ENCODE measurements around the gene KLF5.

The KLF5 gene

DNA sequence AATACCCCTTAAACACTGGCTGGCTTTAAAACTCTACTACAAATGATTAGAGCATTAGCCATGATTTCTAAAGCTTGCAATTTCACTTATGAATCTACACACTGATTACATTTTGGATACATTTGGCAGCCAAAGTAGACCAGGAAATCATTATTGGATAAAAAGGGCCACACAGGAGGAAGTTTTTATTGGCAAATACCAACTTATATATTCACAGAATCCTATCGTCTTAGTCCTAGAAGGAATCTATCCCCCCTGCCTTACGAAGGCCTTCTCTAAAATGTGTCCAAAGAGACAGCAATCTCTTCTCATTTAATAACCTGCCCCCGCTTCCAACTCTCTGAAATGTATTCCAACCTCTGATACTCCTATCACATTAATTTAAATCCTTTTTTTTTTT, 52.5 kb downstream of the KLF5 start:
- H3K27ac Mint-ChIP-seq = no peak overlapping the region
- H3K9me3 Mint-ChIP-seq = no peaks in the 10 kb centered on the region
- no peaks in the 10 kb centered on the region for H3K4me1 Mint-ChIP-seq (ENCODE audit: low read depth)
- DNase-seq = no peak
- peaks cover 3% of the 10 kb centered on the region for H3K27me3 Mint-ChIP-seq
- H3K36me3 Mint-ChIP-seq (ENCODE audit: low read depth) = no peaks in the 10 kb centered on the region
- no peak overlapping the region for H3K4me3 Mint-ChIP-seq

DNA sequence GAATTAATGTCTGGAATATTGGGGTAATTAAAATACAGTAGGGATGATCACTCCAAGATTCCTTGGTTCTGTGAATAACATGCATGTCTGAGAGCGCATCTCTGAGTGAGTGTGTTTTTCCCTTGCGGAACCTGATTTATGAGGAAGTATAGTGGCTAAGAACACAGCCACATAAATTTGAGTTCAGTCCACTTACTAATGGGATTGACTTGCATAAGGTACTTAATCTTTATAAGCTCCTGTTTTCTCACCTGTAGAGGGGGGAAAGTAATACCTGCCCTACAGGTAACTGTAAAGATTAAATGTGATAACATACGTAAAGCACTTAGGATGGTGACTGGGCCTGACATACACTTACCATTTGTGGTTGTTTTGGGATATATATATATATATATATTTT, 60.8 kb downstream of the KLF5 start:
- H3K27me3 Mint-ChIP-seq = no peaks in the 10 kb centered on the region
- no peaks in the 10 kb centered on the region for H3K36me3 Mint-ChIP-seq (ENCODE audit: low read depth)

More for the DNA sequence above, 60.8 kb downstream of the KLF5 start:
- no peak overlapping the region for H3K4me3 Mint-ChIP-seq
- H3K27ac Mint-ChIP-seq = no peak overlapping the region
- no peaks in the 10 kb centered on the region for H3K9me3 Mint-ChIP-seq
- H3K4me1 Mint-ChIP-seq (ENCODE audit: low read depth) = no peaks in the 10 kb centered on the region
- no peak for DNase-seq

All from activated T-cell treated with anti-CD3 and anti-CD28 coated beads, Interleukin-2, amount 50 U/mL, for 24 hours (primary cell).